GM12872 (cell line): ENCODE results near the gene GSAP.

Experiments used
- CTCF ChIP-seq: IDR thresholded peaks from 3 replicates; pipeline ENCODE4 v1.5.1; 2011; ENCODE audit warnings: low read depth, mild to moderate bottlenecking, low read length, moderate library complexity; ENCODE audit not compliant: insufficient read depth

Gene GSAP

GRCh38 chr7:77415476-77415822 lies 700 bp downstream of the GSAP start:
- no peak for TF ChIP-seq CTCF

GRCh38 chr7:77413861-77414424 lies 2.2 kb downstream of the GSAP start:
- TF ChIP-seq CTCF, result no peak

- no peak for TF ChIP-seq CTCF
Observed at GRCh38 chr7:77413128-77413527, 3.0 kb downstream of the GSAP start.

GRCh38 chr7:77409739-77410547 lies 6.2 kb downstream of the GSAP start:
- TF ChIP-seq CTCF, result no peak

GRCh38 chr7:77409005-77409738 lies 7.0 kb downstream of the GSAP start:
- no peak for TF ChIP-seq CTCF

GRCh38 chr7:77407906-77408305 lies 8.2 kb downstream of the GSAP start:
- TF ChIP-seq CTCF, result no peak

- TF ChIP-seq CTCF, result no peak
Observed at GRCh38 chr7:77406421-77406820, 9.7 kb downstream of the GSAP start.
